Psoas muscle (tissue), 8 donors: Measurements from ENCODE around the gene RFX8. TPM values are rescaled to one million over a fixed set of nuclear protein-coding genes. Genes with fewer than 3 reads are reported as not detected.

Experiments
- ATAC-seq, 4 donors: fragments of 200-7000 bp; cut with Tn5 transposase; one replicate each; pipeline ENCODE4 v1.9.1; 2020; ENCODE audit warnings: moderate library complexity in 3 of 4, mild to moderate bottlenecking in 2 of 4
- DNase-seq, 2 donors: peaks; one replicate each; pipeline ENCODE4 v3.0.0-alpha.2; 2020
- H3K27ac ChIP-seq: fragments of 200-600 bp; one replicate; pipeline ENCODE4 v1.8.0; 2022
- H3K27me3 ChIP-seq, 3 donors: fragments of 200-600 bp in 1 of 3; one replicate each; pipeline versions ENCODE4 v1.6.1 to v1.8.0; 2013 to 2022; ENCODE audit warnings: low read length in 2 of 3, mild to moderate bottlenecking in 2 of 3, moderate library complexity in 1 of 3; ENCODE audit not compliant: insufficient read depth in 3 of 3
- H3K36me3 ChIP-seq, 2 donors: fragments of 200-600 bp in 1 of 2; one replicate each; pipeline versions ENCODE4 v1.6.1 to v1.8.0; 2013 to 2022; ENCODE audit warnings: low read depth in 1 of 2, mild to moderate bottlenecking in 1 of 2, moderate library complexity in 1 of 2; ENCODE audit not compliant: insufficient read depth in 1 of 2
- H3K4me1 ChIP-seq: fragments of 200-600 bp; one replicate; pipeline ENCODE4 v1.8.0; 2022
- H3K4me3 ChIP-seq: fragments of 200-600 bp; one replicate; pipeline ENCODE4 v1.8.0; 2022; ENCODE audit warnings: mild to moderate bottlenecking
- H3K9me3 ChIP-seq: fragments of 200-600 bp; one replicate; pipeline ENCODE4 v1.8.0; 2022
- WGBS, 3 donors: extraction: QIAGEN DNeasy Blood & Tissue Kit; methylation state at CpG; one replicate each; pipeline versions ENCODE4 v1.1.6 to v1.1.7; 2013; 5-methylcytosine and 5-hydroxymethylcytosine counted together
- intact Hi-C, 2 donors: fragments of 100-400 bp; cut with DNase I; formaldehyde crosslinking; loops; one replicate each; pipeline versions ENCODE4 v1.11.0 to v1.14.2; 2022
- polyA plus RNA-seq, 3 donors: library from polyadenylated mRNA; stranded (reverse); fragments of 200-250 nt; gene quantifications; one replicate each; pipeline ENCODE4 v1.2.3, GENCODE V29; 2013
- total RNA-seq, 4 donors: library from RNA; stranded (reverse); fragmentation: NEBNext Ultra II Directional in 2 of 4; extraction: Animal tissue kit (Norgen Biotek cat#: 25700) in 2 of 4; gene quantifications; one replicate each; pipeline versions ENCODE4 v1.2.1 to v1.2.4, GENCODE V29; 2021 to 2023
- TF ChIP-seq, protein P1 (sequence below): fragments of 200-600 bp; IDR thresholded peaks from one replicate; pipeline ENCODE4 v1.8.0; 2022; ENCODE audit warnings: antibody characterized with exemption
- donor health status: healthy with polysubstance abuse.
- donor health status: DM: no; HTN: no; CAD: no; lungs with moderate emphysema.
- donor health status: Bipolar disorder and iron deficiency.
- donor health status: healthy.
- donor health status: DM: yes; HTN: yes; CAD: no.
- donor health status: DM: no; HTN: no; CAD: no.
- donor health status: DM: no; HTN: no; CAD: no.
- donor health status: DM: yes; HTN: yes; CAD: no.

The RFX8 gene
- total and polyA plus RNA-seq, 7 donors, result 0.03 to 0.29 (median 0.12) TPM; not detected in 4

DNA sequence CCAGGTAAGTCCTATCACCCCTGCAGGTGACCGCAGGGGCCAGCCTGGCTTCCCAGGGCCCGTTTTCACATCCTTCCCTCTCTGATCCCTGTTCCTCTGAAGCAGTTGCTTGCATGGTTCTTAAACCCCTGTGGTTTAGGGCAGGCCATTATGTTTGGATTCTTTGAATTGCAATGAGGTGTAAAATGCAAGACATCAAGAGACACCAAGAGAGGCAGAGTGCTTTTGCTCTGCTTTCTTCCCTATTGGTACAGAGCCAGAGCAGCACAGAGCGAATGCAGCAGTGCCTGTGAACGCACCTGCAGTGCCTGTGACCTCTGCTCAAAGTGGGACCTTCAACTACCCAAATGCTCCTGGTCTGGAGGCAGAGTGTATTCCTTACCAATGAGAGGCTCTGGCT lies 7.6 kb downstream of the RFX8 start:
- ATAC-seq (no peak), DNase-seq (no peak)
- H3K4me3 ChIP-seq, result no peak overlapping the region
- intact Hi-C loops, result no loop called here
- no peaks in the 10 kb centered on the region for H3K36me3 ChIP-seq
- H3K9me3 ChIP-seq, result no peaks in the 10 kb centered on the region
- 89 to 93% (median 92%) methylated on average over 4 of the region's 4 CpGs for WGBS, 3 donors
- TF ChIP-seq, protein P1, sequence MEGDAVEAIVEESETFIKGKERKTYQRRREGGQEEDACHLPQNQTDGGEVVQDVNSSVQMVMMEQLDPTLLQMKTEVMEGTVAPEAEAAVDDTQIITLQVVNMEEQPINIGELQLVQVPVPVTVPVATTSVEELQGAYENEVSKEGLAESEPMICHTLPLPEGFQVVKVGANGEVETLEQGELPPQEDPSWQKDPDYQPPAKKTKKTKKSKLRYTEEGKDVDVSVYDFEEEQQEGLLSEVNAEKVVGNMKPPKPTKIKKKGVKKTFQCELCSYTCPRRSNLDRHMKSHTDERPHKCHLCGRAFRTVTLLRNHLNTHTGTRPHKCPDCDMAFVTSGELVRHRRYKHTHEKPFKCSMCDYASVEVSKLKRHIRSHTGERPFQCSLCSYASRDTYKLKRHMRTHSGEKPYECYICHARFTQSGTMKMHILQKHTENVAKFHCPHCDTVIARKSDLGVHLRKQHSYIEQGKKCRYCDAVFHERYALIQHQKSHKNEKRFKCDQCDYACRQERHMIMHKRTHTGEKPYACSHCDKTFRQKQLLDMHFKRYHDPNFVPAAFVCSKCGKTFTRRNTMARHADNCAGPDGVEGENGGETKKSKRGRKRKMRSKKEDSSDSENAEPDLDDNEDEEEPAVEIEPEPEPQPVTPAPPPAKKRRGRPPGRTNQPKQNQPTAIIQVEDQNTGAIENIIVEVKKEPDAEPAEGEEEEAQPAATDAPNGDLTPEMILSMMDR, result no peak
- H3K27ac ChIP-seq, result no peak overlapping the region
- no peaks in the 10 kb centered on the region for H3K4me1 ChIP-seq
- no peaks in the 10 kb centered on the region for H3K27me3 ChIP-seq

DNA sequence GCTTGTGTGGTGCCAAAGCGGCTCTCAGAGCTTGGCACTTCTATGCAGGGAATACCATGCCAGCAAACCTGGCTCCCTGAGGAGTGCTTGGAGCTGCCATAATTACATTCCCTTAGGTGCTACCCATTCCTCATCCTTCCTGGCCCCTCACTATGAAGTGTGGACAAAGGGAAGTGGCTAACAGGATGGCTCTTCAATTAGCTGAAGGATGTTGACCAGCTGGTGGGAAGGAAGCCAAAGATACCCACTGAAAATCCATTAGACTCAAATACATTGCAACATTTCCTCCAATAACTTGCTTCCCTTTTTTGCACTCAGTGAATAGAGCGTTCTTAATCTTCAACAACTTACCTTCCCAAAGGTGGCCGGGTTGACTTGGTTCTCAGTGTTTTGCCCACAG lies 8.5 kb downstream of the RFX8 start:
- Histone ChIP-seq H3K4me3 (no peak overlapping the region), H3K36me3 (no peaks in the 10 kb centered on the region), H3K27ac (no peak overlapping the region), H3K4me1 (no peaks in the 10 kb centered on the region), H3K27me3 (no peaks in the 10 kb centered on the region), H3K9me3 (no peaks in the 10 kb centered on the region)
- intact Hi-C loops, result no loop called here
- 60 to 76% (median 71%) methylated on average over 3 of the region's 3 CpGs for WGBS, 3 donors
- ATAC-seq (no peak), DNase-seq (no peak)
- TF ChIP-seq, protein P1, result no peak

DNA sequence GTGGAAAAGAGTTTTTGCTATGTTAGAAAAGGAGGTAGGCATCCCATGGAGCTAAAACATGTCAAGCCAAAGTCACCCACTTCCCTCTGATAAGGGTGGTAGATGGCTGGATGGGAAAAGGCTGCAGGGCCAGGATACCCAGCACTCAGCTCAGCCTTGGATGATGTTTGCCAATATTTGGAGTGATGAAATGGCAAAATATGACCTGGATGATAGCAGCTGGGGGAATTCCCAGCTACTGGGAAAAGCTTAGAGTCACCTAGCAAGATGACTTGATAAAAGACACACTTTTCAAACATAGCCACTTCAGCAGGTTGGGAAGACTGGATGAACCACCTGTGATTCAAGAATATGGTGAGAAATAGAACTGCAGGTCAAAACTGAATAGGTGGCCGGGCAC lies 10.1 kb downstream of the RFX8 start:
- H3K27me3 ChIP-seq, result no peaks in the 10 kb centered on the region

DNA sequence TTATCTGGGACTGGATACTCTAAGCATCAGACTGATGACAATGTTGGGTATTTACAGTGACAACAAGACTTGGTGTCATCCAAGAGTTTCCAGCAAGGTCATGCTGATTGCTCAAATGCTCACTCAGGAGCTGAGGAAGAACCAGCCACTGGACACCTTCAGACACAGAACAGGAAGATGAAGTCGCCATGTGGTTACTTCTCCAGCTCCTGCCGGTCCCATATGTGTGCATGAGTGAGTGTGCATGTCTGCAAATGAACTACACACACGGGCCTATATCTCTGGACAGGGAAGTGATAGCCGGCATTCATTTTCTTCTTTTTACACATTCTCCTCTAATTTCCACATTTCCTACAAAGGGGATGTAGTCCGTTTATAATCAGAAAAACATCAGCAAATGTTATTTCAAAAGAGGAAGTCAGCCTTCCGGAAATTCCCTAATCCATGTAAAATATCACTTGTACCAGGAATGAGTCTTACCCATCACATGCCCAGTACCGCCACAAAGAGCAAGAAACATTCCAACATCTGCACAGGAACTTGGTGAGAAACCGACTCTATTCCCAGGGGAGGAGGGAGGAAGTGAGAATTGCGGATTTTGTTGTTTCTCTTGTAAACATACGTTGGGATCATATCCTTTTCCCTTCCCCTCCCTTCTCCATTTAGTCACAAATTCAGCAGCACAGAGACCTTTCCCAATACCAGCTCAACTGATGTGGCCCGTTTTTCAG lies 10.8 kb downstream of the RFX8 start:
- H3K27me3 ChIP-seq, result no peaks in the 10 kb centered on the region
- intact Hi-C loops, result no loop called here
- no peaks in the 10 kb centered on the region for H3K9me3 ChIP-seq
- H3K4me1 ChIP-seq, result no peaks in the 10 kb centered on the region
- 29 to 36% (median 35%) methylated on average over 11 of the region's 11 CpGs for WGBS, 3 donors
- H3K36me3 ChIP-seq, result no peaks in the 10 kb centered on the region
- H3K27ac ChIP-seq, result peak overlapping the region; percentile 9
- TF ChIP-seq, protein P1, result no peak
- DNase-seq (no peak), ATAC-seq (peak in 2 of 4 donors; percentile 39 to 40)
- no peak overlapping the region for H3K4me3 ChIP-seq

More for the DNA sequence above, 10.1 kb downstream of the RFX8 start:
- 83 to 100% (median 98%) methylated on average over 1 of the region's 1 CpG for WGBS, 3 donors
- Histone ChIP-seq H3K4me3 (no peak overlapping the region), H3K4me1 (no peaks in the 10 kb centered on the region), H3K27ac (peak overlapping the region; percentile 9), H3K36me3 (no peaks in the 10 kb centered on the region), H3K9me3 (no peaks in the 10 kb centered on the region)
- TF ChIP-seq, protein P1, result no peak
- DNase-seq (no peak), ATAC-seq (no peak)
- intact Hi-C loops, result no loop called here

DNA sequence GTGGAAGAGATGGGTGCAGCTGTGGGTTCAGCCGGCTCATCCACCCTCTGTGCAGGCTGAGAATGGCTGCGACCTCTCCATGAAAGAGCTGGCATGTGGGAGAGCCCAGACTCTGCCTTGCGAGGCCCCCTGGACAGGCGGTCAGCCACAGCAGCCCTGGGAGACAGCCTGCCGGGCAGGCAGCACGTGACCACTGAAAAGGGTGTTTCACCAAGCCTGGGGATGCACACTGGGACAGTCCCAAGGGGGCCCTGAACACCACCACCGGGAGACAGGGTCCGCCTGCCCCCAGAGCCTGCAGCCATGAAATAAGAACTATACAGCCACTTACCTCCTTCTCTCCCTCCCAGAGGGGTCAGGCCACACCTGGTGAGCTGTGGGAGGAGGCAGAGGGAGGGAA lies 11.5 kb downstream of the RFX8 start:
- DNase-seq (no peak), ATAC-seq (no peak)
- H3K36me3 ChIP-seq, result no peaks in the 10 kb centered on the region
- no peaks in the 10 kb centered on the region for H3K4me1 ChIP-seq
- no peak overlapping the region for H3K27ac ChIP-seq
- TF ChIP-seq, protein P1, result no peak
- WGBS, 3 donors, result 86 to 88% (median 87%) methylated on average over 7 to 8 of the region's 8 CpGs
- no peaks in the 10 kb centered on the region for H3K27me3 ChIP-seq
- intact Hi-C loops, result no loop called here
- no peaks in the 10 kb centered on the region for H3K9me3 ChIP-seq
- H3K4me3 ChIP-seq, result no peak overlapping the region
